NCI-H510A treated with DMSO at 0.1 percent for 48 hours (cell line): ENCODE data around the gene STX18.
A peak's percentile ranks its signal among the peaks of the same experiment; 100 is the strongest.
"Not testable (repeated sequence)": the region's sequence is repeated elsewhere in the genome, so short reads cannot be mapped to it uniquely, and the experiment has no call there.

ENCODE experiments used
- DNase-seq: peaks from one replicate; lab custom pipeline; 2025; lab: John Stamatoyannopoulos, UW

The STX18 gene

GRCh38 chr4:4554234-4554633, 12.4 kb upstream of the STX18 start:
- no peak for DNase-seq

- DNase-seq = not testable (repeated sequence)
These were observed 10.2 kb upstream of the STX18 start for GRCh38 chr4:4552042-4552441.

DNA sequence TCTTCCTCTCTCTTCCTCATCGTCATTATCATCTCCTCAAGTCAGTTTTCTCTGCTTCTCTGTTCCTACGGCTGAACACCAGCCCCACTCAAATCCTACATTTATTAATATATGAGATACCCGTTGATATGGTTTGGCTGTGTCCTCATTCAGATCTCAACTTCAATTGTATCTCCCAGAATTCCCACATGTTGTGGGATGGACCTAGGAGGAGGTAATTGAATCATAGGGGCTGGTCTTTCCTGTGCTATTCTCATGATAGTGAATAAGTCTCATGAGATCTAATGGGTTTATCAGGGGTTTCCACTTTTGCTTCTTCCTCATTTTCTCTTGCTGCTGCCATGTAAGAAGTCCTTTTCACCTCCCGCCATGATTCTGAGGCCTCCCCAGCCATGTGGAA, 8.3 kb upstream of the STX18 start:
- DNase-seq = not testable (repeated sequence)

GRCh38 chr4:4549534-4549933, 7.7 kb upstream of the STX18 start:
- DNase-seq = no peak

GRCh38 chr4:4542774-4543485, 1.1 kb upstream of the STX18 start:
- DNase-seq = peak; percentile 43

DNA sequence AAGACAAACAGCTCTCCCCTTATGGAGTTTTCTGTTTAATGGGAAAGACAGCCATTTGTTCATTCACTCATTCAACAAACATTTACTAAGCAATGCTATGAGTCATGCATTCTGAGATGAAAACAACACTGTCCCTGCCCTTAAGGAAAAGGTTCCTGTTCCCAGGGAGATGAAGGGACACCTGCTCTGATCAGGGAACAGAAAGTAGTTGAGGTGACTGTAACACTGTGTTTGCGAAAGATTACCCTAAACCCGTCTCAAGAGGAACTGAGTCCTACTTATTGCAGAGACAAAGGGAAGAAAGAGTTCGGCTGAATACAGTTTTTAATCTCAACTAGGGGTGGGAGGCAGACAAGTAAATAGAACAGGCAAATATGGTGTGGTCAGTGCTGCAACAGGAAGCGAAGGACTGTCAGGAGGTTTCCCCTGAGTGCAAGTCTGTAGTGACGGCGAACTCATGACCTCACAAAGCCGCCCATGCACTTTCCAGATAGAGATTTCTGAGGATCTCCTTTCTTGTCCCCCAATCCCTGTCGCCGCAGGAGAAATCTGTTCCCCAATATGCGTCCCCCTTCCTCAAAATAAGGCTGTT, 712 bp downstream of the STX18 start:
- DNase-seq = no peak

- no peak for DNase-seq
These were observed 2.4 kb downstream of the STX18 start for GRCh38 chr4:4539481-4539880.

DNA sequence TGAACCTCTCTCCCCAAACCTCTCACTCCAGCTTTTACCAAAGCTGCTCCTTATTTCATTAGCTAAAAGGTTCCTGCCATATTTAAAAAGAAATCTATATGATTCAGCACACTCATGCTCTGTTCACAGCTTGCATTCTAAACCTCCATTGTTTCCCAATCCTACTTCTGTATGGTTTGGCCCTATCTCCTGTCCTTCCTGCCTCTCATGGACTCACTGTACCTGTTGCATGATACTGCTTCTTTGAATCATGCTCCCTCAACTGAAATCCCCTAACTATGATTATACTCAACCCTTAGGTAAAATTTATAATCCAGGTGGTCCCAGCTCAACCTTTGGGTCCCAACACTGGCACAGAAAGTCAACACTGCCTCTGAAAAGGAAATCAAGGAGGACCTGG, 6.3 kb downstream of the STX18 start:
- DNase-seq = no peak

DNA sequence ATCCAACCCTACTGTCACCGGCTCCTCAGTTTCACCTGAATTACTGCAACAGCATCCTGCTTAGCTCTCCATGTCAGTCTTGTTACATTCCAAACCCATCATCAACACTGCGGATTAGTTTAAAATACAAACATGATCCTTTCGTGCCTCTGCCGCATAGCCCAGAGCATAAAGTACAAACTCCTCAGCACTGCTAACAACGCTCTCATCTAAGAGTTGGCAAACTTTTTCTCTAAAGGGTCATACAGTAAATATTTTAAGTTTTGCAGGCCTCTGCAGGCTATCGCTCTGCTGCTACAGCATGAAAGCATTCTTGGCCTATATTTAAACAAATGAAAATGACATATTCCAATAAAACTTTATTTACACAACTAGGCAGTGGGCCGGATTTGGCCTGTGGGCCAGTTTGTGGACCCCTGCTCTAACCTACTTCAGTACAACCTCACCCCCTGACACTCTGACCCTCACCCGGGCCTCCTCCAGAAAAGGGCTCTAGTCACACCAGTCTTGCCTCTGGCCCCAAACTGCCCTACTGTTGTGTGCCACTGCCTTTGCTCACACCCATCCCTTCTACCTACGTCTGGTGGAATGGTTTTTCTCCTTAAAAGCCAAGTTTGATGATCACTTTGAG, 7.2 kb downstream of the STX18 start:
- DNase-seq = no peak

DNA sequence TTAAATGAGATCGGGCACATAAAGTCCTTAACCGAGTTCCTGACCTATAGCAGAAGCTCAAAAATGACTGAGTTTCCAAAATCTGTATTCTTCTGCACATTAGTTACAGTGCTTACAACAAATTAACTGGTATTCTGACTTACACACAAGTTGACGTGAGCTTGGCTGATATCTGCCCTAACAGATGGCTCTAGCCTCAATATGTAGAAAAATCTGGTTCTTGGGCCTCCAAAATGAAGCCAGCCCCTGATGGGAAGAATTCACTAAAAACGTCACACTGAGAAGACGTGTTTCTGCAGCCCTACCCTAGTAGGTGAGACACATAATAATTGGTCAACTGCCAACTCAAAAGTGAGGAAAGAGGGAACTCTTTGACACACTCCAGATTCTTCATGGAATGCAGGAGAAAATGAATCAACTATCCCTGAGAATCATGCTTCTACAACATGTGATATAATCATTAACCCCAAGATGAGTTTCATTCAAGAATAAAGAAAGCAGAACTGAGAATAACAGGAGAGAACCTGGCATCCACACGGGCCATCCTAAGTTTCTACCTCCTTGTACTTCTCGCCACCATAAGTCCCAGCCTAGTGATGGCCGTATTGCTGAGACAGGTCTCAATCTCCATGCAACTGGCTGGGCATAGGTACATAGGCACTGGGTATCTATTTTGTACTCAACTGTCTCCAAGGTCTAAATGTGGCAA, 8.2 kb downstream of the STX18 start:
- DNase-seq = no peak

DNA sequence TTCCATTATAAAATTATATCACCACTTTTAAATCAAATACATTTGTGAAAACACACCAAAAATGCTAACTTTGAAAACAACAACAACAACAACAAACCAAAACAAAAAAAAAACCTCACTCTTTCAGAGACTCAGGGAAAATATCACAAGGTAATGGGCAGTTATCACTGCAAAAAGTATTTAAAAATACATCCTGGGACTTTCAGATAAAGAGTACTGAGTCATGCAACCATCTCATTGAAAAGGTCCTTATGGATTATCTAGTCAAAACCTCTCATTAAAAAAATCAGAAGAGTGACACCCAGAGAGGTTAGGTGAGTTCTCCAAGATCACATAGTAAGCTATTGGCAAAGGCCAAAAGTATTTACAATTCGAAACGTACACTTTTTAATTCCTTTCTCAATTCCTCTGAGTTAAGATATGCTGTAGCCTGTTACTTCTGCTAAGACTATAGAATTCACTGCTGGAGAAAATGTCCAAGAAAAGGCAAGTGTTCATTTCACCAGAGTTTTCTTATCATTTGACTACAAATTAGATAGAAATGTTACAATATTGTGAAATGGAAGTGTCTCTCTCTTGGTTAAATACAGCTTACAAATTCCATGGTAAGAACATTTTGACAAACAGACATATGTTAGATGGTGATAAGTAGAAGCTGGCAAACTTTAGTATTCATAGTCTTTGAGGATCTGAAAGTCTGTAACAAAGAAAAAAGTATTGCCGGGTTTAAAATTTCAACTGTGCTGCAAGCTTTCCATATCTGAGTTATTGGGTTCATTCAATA, 9.3 kb downstream of the STX18 start:
- DNase-seq = no peak

DNA sequence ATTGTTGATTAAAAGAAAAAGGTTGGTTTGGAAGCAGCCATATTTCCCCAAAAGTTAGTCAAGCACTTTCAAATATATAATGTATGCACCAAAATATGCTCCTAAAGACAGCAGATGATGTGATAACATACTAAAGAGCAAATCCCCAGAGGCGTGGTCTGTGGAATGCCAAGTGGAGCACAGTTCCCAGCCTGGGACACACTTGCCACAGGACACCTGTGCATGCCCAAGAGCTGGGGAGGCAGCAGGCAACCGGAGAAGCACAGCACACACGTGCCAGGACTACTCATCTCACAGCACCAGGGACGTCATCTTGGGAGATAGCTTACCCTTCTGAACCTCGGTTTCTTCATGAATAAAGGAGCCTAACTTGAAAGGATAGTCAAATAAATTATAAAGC, 12.5 kb downstream of the STX18 start:
- DNase-seq = no peak

DNA sequence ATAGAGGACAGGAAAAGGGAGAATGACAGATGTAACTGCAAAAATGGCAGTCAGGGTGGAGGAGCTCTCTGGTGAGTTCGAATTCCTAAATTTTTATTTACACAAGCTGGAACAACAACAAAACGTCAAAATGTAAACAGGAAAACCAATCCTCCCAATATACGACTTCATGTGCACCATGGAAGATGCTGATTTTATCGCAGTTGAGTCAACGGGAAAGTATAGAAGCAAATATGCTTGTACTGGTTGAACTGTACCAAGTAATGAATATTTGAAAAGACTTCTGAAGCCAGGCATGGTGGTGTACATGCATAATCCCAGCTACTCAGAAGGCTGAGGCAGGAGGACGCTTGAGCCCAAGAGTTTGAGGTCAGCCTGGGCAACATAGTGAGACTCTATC, 15.4 kb downstream of the STX18 start:
- no peak for DNase-seq

DNA sequence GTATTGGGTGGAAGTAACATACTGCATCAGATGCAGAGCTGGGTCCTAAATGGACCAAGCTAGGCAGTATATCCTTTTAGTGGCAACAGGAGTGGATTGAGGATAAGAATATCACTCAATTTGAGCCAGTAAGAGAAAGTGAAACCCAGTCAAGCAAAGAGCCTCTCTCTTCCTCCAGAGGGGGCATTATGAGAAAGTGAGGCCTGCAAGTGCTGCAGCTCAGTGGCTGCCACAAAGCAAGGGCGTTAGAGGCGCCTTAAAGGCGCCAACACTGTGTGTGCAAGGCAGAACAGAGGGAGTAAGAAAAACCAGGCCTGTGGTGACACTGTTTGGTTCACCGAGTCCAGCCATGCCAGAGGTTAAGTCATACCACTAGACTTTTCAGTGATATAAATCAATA, 17.5 kb downstream of the STX18 start:
- no peak for DNase-seq

DNA sequence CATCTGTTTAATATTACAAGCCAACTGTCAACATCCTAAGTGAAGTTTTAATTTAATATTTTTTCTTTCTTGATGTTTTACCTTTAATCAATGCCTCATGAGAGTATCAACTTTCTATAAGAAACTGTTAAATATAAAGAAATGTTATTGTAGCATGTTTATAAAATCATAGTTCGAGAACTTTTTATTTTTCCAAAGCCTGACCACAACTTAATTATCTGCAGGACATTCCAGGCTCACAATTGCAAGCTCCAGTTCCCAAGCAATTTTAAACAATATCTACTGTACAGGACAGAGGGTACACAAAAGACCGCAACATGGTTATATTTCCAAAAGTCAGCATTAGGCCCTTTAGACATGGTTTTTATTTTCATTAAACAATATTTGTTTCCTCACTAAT, 20.1 kb downstream of the STX18 start:
- no peak for DNase-seq

- no peak for DNase-seq
These were observed 20.7 kb downstream of the STX18 start for GRCh38 chr4:4521136-4521535.

- peak; percentile 1 for DNase-seq
These were observed 22.5 kb downstream of the STX18 start for GRCh38 chr4:4519297-4519894.

DNA sequence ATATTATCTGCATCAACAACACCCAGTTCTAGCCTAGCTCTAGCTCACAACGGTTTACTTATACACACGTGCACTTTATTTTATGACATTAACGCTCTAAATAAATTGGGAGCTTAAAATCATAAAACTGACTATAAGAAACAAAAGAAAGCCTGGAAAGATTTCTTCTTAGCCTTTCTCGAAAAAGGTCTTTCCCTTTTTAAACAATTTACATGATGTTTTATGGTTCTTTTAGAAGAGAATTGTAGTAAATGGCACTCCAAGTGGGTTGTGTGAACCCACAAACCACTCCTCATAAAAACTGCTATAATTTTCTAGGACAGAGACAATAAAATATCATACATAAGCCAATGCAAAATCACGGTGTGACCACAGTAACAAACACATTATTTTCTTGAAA, 23.1 kb downstream of the STX18 start:
- DNase-seq = no peak

- no peak for DNase-seq
These were observed 27.1 kb downstream of the STX18 start for GRCh38 chr4:4514786-4515185.

DNA sequence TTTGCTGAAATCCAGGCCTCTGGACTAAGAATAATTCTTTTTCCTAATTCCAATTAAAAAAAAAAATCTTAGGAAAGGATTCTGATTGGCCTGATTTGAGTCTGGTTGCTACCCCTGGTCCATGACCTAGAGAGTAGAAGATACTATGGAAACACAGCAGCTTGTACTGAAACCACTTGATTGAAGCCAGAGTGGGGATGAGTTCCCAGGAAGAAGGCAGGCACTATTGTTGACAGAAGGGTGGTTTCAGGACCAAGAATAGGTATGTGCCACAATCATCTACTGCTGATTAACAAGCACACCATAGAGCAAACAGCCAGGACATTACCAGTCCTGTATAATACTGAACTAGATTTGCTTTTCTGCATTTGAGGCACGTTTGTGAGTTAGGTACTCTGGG, 29.6 kb downstream of the STX18 start:
- no peak for DNase-seq

GRCh38 chr4:4510641-4511040, 31.2 kb downstream of the STX18 start:
- DNase-seq = not testable (repeated sequence)

DNA sequence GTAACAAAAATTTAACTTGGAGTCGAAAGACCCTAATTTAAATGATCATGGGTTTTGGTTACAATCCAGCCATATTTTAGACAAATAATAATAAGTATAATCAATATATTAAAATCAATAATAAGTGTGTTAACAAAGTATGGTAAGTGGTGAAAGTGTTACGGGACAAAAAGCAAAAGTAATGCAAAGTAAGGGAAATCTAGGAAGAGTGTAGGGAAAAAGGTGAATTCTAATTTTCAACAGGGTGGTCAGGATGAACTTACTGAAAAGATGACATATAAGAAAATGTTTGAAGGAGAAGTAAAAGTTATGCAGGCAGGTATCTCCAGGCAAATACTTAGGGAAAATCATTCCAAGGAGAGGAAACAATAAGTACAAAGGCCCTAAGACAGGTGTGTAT, 32.3 kb downstream of the STX18 start:
- no peak for DNase-seq
